Measurements from ENCODE around the gene SRBD1.
A peak's percentile ranks its signal among the peaks of the same experiment; 100 is the strongest.

Gene SRBD1

DNA sequence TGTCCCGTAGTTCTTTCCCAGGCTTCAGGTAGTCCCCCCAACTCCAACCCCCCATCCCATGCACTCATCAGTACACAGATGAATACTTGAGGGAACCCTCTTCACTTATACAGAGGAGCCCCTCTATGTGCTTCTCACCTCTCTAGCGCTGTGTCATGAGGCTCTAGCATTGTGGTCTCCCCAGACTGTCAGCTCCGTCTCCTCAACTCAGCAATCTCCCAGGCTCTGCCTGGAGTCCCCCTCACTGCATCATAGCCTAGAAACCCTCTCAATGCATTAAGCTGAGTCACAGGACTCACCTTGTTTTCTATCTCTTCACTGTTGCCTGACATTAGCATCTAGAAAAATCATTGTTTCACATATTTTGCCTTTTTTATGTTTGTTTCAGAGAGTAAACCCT, 20.3 kb upstream of the SRBD1 start:
- DNase-seq, result no peak

DNA sequence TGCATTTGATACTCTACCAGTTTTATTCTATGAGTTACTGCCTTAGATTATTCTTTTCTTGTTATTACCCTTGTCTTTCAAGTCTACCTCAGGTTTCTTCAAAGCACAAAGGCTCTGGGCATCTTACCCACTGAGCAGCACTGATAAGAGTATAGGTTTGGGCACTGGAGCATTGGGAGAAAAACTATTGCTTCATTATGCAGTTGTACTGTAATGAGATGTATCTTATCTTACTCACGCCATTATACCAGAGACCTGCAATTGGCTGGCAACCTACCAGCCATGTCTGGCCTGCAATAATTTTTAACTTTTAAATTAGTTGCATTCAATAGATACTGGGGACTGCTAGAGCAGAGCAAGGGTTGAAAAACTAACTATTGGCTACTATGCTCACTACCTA, 18.9 kb upstream of the SRBD1 start:
- no peak for DNase-seq

GRCh38 chr2:45627911-45628310, 16.8 kb upstream of the SRBD1 start:
- DNase-seq, result peak; percentile 60

DNA sequence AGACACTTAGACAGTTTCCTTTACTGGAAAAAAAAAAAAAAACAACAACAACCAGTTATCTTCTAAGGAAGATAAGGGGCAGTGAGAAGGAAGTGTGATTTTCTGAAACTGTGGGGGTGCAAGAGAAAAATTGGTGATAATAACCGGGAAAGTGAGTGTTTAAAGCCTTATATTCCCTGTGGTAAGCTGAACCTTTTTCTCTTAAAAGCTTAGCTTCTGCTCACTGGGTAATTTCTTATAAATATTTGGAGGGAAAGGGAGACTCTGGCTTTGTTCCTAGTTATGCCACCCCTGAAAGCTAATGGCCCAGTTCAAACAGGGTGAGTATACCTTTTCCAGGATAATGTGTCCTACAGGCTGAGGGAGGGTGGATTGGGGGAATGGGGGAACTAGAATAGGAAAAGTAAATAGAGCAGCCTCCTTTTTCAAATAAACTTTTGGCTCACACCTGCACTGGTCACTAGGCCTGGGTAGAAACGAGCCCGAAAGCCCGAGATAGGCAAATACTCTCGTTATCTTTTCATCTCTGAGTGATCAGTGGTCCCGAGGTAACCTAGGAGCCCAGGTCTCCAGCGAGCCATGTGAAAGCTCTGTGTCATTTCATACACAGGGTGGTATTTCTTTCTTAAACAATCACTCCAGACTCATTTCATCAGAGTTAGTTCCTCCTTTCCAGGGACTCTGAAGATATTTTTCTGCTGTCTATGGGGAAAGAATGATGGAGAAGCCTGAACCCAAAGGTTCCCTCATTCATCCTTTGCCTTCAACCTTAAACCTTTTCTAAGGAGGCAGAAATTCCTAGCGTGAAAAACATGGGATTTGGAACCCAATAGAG, 15.5 kb upstream of the SRBD1 start:
- DNase-seq, result no peak

- no peak for DNase-seq
Observed at GRCh38 chr2:45625824-45626223, 14.8 kb upstream of the SRBD1 start.

DNA sequence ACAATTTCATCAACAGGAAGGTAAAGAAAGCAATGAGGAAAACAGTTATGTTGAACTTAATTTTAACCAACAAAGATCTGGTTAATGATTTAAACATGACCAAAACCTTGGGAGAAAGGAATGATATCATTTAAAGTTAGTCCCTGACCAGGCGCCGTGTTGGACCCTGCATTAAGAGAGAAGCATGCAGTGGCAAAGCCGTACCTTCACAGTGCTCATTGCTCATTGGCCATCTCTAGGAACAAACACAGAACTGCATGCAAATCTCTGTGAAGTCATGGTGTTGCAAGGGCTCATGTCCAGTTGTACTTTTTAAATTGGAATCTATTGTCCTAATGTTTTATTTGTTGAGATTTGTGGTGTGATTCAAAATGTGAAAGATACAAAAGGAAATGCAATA, 12.0 kb upstream of the SRBD1 start:
- no peak for DNase-seq

DNA sequence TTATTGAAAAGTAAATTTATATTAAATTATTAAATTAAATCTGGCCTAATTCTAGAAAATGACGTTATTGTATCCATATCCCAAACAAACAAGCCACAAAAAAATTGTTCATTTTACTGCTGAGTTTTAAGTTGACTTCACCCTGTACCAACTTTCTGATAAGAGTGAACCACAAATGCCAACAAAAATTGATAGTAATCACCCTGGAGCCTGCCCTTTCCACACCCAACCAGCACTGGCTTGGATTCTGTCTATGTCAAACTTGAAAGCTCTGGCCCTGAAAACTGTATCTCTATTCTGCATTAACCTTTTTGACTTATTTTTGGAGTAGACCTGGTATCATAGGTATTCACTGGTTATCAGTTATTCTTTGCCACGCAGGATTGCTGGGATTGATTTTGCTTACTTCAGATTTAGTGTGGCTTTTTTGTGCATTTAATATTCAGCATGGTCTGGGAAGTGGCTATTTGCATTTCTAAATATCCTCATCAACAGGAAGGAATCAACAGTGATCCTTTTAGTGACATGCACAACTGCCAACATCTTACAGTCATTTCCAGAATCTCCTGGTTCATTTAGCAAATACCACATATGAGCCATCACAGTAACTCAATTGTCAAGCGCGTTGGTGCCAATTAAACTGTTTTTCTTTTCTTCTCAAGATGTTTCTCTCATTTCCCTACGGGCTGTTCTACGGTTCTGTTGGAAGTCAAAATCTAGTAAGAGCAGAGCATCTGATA, 11.4 kb upstream of the SRBD1 start:
- DNase-seq, result no peak

DNA sequence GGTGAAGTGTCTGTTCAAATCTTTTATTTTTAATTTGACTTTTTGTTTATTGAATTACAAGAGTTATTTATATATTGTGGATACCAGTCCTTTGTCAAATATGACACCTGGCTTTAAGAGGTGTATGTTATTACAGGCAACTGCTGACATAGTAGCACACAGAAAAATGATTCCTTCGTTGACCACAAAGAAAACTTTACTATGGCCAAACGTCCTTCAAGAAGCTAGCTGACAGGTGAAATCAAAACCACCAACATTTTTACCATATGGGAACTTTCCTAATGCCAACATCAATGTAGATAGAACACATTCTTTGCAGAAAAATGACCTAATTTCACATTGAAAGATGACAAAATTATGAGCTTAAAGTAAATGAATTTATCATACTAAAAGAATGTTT, 6.4 kb upstream of the SRBD1 start:
- DNase-seq, result no peak

- DNase-seq, result peak; percentile 40
Observed at GRCh38 chr2:45616658-45617411, 5.8 kb upstream of the SRBD1 start.

GRCh38 chr2:45614871-45615415, 3.9 kb upstream of the SRBD1 start:
- DNase-seq, result no peak

DNA sequence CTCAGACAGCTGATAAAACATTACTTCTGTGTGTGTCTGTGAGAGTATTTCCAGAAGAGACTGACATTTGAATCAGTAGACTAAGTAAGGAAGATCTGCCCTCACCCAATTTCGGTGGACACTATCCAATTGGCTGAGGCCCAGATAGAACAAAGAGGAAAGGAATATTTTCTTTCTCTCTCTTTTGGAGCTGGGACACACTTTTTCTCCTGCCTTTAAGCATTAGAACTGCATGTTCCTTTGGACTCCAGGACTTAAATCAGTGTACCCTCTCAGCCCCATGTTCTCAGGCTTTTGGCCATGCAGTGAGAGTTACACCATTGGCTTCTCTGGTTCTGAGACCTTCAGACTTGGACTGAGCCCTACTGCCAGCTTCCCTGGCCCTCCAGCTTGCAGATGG, 3.3 kb upstream of the SRBD1 start:
- no peak for DNase-seq

GRCh38 chr2:45612731-45613130, 1.7 kb upstream of the SRBD1 start:
- DNase-seq, result no peak

GRCh38 chr2:45612285-45612684, 1.2 kb upstream of the SRBD1 start:
- DNase-seq, result no peak

DNA sequence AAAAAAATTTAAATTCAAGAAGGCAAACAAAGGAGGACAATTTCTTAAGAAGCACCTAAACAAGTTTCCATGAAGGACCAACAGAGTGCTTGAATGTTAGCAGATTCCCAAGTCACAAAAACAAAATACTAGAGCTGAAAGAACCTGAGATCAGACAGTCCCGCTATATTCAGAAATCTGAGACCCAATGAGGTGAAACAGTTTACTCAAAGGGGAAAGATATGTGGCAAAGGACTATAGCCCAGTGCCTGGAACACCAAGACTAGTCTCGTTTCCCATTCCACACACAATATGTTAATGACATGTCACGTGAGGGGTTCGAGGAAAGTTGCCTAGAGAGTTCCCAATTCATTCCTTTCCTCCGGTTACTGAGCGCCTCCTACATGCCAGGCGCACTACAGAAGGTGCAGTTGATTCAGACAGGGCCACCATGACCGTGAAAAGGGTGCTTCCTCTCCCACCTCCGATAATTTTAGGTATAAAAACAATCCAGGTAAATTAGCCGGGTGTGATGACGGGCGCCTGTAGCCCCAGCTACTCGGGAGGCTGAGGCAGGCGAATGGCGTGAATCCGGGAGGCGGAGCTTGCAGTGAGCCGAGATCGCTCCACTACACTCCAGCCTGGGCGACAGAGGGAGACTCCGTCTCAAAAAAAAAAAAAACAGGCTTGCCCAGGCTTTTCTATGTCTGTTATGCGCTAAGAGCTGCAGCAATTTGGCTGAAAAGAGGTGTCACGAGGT, 617 bp downstream of the SRBD1 start:
- peak; percentile 70 for DNase-seq

DNA sequence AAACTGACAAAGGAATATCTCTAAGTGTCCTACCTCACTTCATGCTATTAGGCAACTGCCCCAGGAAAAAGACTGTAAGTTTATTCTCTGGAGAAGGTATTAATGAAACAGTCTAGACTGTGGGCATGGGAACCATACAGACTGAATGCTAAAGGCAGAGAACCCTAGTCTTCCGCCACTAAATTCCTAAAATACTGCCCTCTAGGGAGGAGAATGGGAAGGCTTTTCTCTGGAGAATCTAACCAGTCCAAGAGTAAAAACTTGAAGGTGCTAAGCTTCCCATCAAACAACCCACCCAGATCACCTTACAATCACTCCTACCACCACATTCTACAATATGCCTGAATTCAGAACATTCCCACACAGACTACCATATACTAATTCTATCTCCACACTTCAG, 3.4 kb downstream of the SRBD1 start:
- DNase-seq, result peak; percentile 22

GRCh38 chr2:45606796-45607195, 4.3 kb downstream of the SRBD1 start:
- no peak for DNase-seq

DNA sequence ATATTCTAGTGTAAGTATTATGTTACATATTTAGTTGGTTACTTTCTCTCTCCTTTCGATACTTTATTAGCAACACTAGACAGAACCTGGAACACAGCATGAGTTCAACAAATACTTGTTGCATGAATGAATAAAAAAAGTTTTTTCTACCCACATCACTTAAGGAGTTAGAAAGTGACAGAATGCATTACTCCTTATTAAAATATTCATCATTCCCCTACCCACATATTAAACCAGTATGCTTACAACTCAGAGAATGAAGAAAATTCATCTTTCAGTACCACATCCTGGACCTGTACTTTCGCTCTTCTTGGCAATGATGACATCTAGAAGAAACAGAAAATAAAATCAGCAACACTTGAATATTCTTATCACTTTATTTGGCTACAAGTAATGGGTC, 6.0 kb downstream of the SRBD1 start:
- DNase-seq, result peak; percentile 19

- no peak for DNase-seq
Observed at GRCh38 chr2:45602624-45603023, 8.4 kb downstream of the SRBD1 start.

- no peak for DNase-seq
Observed at GRCh38 chr2:45598545-45598944, 12.5 kb downstream of the SRBD1 start.

GRCh38 chr2:45596761-45597160, 14.3 kb downstream of the SRBD1 start:
- DNase-seq, result no peak

DNA sequence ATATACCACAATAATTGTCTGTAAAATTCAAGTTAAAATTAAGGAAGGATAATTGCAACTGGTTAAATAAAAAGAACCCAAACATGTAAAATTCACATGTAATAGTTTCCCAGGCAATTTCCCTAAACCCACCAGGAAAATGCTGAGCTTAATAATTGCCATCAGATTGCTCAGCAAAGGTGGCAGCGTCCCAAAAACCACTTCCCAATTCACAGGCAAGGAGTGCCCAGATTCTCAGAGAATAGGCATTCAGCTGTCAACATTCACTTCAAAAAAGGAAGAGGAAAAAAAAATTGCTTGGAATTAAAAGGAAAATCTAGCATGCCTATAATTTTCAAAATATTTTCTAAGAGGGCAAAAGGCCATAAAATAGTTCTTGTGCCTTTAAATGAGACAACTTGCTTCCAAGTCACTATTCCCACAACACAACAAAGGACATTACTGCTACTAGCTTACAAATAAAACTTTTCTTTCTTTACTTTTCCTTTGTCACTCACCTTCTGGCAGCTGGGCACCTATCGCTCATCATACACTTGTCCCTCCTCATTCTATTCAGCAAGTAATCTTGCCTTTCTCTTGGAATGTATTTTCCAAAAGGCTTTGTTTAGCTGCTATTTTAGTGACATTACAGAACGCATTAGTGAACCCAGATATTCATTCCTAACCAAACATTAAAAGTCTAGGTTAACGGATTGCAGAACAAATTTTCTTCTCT, 15.2 kb downstream of the SRBD1 start:
- DNase-seq, result peak; percentile 83

- DNase-seq, result peak; percentile 19
Observed at GRCh38 chr2:45591073-45591472, 20.0 kb downstream of the SRBD1 start.

Data from fibroblast of skin of right biceps (primary cell).